Neural cell (in vitro differentiated cells): ENCODE data around the gene KRT6A. TPM values are rescaled to one million over a fixed set of nuclear protein-coding genes. Genes with fewer than 3 reads are reported as not detected.

Experiments used
- H2AFZ ChIP-seq: fragments of 200-600, 300-800 bp; sonication (generic), shearing (Covaris generic); 2 replicates; pipeline ENCODE4 v1.6.0; 2014; ENCODE audit warnings: low read depth, mild to moderate bottlenecking, antibody characterized with exemption, low read length, moderate library complexity
- H3F3A ChIP-seq: fragments of 200-600 bp; shearing (Covaris generic); 2 replicates; pipeline ENCODE4 v1.6.1; 2016; ENCODE audit warnings: mild to moderate bottlenecking, moderate library complexity, mixed read lengths, antibody characterized with exemption, low read length; ENCODE audit not compliant: insufficient read depth, poor library complexity, severe bottlenecking
- H3K27ac ChIP-seq: fragments of 200-600, 300-800 bp; sonication (generic), shearing (Covaris generic); 2 replicates; pipeline ENCODE4 v1.5.1; 2014; ENCODE audit warnings: mild to moderate bottlenecking, low read length, moderate library complexity
- H3K27me3 ChIP-seq: fragments of 300-800, 200-600 bp; sonication (generic), shearing (Covaris generic); 2 replicates; pipeline ENCODE4 v1.6.0; 2014; ENCODE audit warnings: mild to moderate bottlenecking, low read depth, low read length, moderate library complexity; ENCODE audit not compliant: insufficient read depth
- H3K36me3 ChIP-seq: fragments of 300-800, 200-600 bp; sonication (generic), shearing (Covaris generic); 2 replicates; pipeline ENCODE4 v1.5.1; 2014; ENCODE audit warnings: mild to moderate bottlenecking, antibody characterized with exemption, low read length, moderate library complexity; ENCODE audit not compliant: insufficient read depth
- H3K4me2 ChIP-seq: fragments of 300-800, 200-600 bp; sonication (generic), shearing (Covaris generic); 2 replicates; pipeline ENCODE4 v1.6.0; 2014; ENCODE audit warnings: mild to moderate bottlenecking, low read length
- H3K4me3 ChIP-seq: fragments of 300-800, 200-600 bp; sonication (generic), shearing (Covaris generic); 2 replicates; pipeline ENCODE4 v1.5.1; 2014; ENCODE audit warnings: mild to moderate bottlenecking, low read length, moderate library complexity
- H3K79me2 ChIP-seq: fragments of 200-600 bp; shearing (Covaris generic); replicated peaks from 2 replicates; pipeline ENCODE4 v1.6.0; 2014; ENCODE audit warnings: mild to moderate bottlenecking, low read length, moderate library complexity; ENCODE audit not compliant: insufficient read depth
- H3K9ac ChIP-seq: fragments of 300-800, 200-600 bp; sonication (generic), shearing (Covaris generic); 2 replicates; pipeline ENCODE4 v1.6.1; 2016; ENCODE audit warnings: mild to moderate bottlenecking, low read length, mixed read lengths
- H3K9me2 ChIP-seq: fragments of 200-600 bp; shearing (Covaris generic); 2 replicates; pipeline ENCODE4 v1.6.1; 2016; ENCODE audit warnings: mild to moderate bottlenecking, low read length, mixed read lengths; ENCODE audit not compliant: insufficient read depth
- H3K9me3 ChIP-seq: fragments of 200-600, 300-800 bp; sonication (generic), shearing (Covaris generic); 2 replicates; pipeline ENCODE4 v1.6.1; 2016; ENCODE audit warnings: mild to moderate bottlenecking, mixed run types, low read length, moderate library complexity, mixed read lengths
- H4K20me1 ChIP-seq: fragments of 200-600 bp; shearing (Covaris generic); 2 replicates; pipeline ENCODE4 v1.6.1; 2016; ENCODE audit warnings: mild to moderate bottlenecking, mixed run types; ENCODE audit not compliant: insufficient read depth
- CTCF ChIP-seq: fragments of 450-650 bp; IDR thresholded peaks from 2 replicates; pipeline ENCODE4 v1.5.1; 2014; ENCODE audit warnings: antibody characterized with exemption, mild to moderate bottlenecking, moderate library complexity; ENCODE audit not compliant: poor library complexity, severe bottlenecking
- EP300 ChIP-seq: fragments of 450-650 bp; conservative IDR thresholded peaks from 2 replicates; pipeline ENCODE4 v1.6.1; 2014; ENCODE audit warnings: antibody characterized with exemption, mild to moderate bottlenecking, moderate library complexity; ENCODE audit not compliant: poor library complexity, severe bottlenecking
- EZH2 ChIP-seq: fragments of 200-600, 300-800 bp; shearing (Covaris generic), sonication (generic); IDR thresholded peaks from 2 replicates; pipeline ENCODE4 v1.6.1; 2014; ENCODE audit warnings: antibody characterized with exemption, low read length, borderline replicate concordance, mild to moderate bottlenecking; ENCODE audit not compliant: insufficient read depth, poor library complexity, severe bottlenecking
- MXI1 ChIP-seq: fragments of 450-650 bp; conservative IDR thresholded peaks from 2 replicates; pipeline ENCODE4 v1.6.1; 2014; ENCODE audit warnings: antibody characterized with exemption, mild to moderate bottlenecking; ENCODE audit not compliant: poor library complexity, severe bottlenecking
- POLR2AphosphoS5 ChIP-seq: IDR thresholded peaks from 2 replicates; pipeline ENCODE4 v1.6.1; 2012
- RAD21 ChIP-seq: fragments of 450-650 bp; conservative IDR thresholded peaks from 2 replicates; pipeline ENCODE4 v1.6.1; 2014; ENCODE audit warnings: antibody characterized with exemption, mild to moderate bottlenecking, moderate library complexity
- REST ChIP-seq: IDR thresholded peaks from 2 replicates; pipeline ENCODE4 v1.6.1; 2012; ENCODE audit warnings: borderline replicate concordance
- SMC3 ChIP-seq: fragments of 450-650 bp; conservative IDR thresholded peaks from 2 replicates; pipeline ENCODE4 v1.6.1; 2014; ENCODE audit warnings: antibody characterized with exemption, mild to moderate bottlenecking, moderate library complexity; ENCODE audit not compliant: poor library complexity
- TAF1 ChIP-seq: IDR thresholded peaks from 2 replicates; pipeline ENCODE4 v1.6.1; 2012; ENCODE audit warnings: low read depth
- polyA plus RNA-seq: library from polyadenylated mRNA; depleted of rRNA; stranded (reverse); fragments of >200 nt; gene quantifications from 2 replicates; pipeline ENCODE4 v1.2.3, GENCODE V29; 2014

Gene KRT6A
- polyA plus RNA-seq, 1 donor from 2014 or later = not detected

GRCh38 chr12:52496590-52497071 is 3.6 kb upstream of the KRT6A start:
- H4K20me1 ChIP-seq = no peaks in the 10 kb centered on the region
- H3K27me3 ChIP-seq = no peaks in the 10 kb centered on the region
- H3K27ac ChIP-seq = no peak overlapping the region
- H3K4me2 ChIP-seq = no peak overlapping the region
- H3K4me3 ChIP-seq = no peak overlapping the region
- TF ChIP-seq MXI1 (no peak), REST (no peak), EZH2 (no peak), RAD21 (no peak)
- no peak overlapping the region for H3K9ac ChIP-seq
- H3K36me3 ChIP-seq = no peaks in the 10 kb centered on the region
- H3K9me3 ChIP-seq = no peaks in the 10 kb centered on the region
- H3K79me2 ChIP-seq = no peaks in the 10 kb centered on the region
- no peaks in the 10 kb centered on the region for H3F3A ChIP-seq
- H3K9me2 ChIP-seq = no peaks in the 10 kb centered on the region
- no peak overlapping the region for H2AFZ ChIP-seq

- Histone ChIP-seq H3F3A (no peaks in the 10 kb centered on the region), H3K9ac (no peak overlapping the region), H3K9me2 (no peaks in the 10 kb centered on the region), H2AFZ (no peak overlapping the region), H3K36me3 (no peaks in the 10 kb centered on the region), H4K20me1 (no peaks in the 10 kb centered on the region), H3K9me3 (no peaks in the 10 kb centered on the region), H3K27me3 (no peaks in the 10 kb centered on the region), H3K79me2 (no peaks in the 10 kb centered on the region), H3K4me2 (no peak overlapping the region), H3K4me3 (no peak overlapping the region), H3K27ac (no peak overlapping the region)
- TF ChIP-seq POLR2AphosphoS5 (no peak), RAD21 (no peak), REST (no peak), TAF1 (no peak), SMC3 (no peak), MXI1 (no peak), EP300 (no peak), CTCF (no peak), EZH2 (no peak)
Measured at GRCh38 chr12:52496054-52496453, 3.0 kb upstream of the KRT6A start.
